Measurements from ENCODE around the gene DDIT4L. TPM values are rescaled to one million over a fixed set of nuclear protein-coding genes. Genes with fewer than 3 reads are reported as not detected.

The DDIT4L gene
- total RNA-seq = 1 to 10 TPM in 1 of 6 donors, under 1 TPM in 3, not detected in 2; 0.37 to 1.1 (median 0.63) TPM

DNA sequence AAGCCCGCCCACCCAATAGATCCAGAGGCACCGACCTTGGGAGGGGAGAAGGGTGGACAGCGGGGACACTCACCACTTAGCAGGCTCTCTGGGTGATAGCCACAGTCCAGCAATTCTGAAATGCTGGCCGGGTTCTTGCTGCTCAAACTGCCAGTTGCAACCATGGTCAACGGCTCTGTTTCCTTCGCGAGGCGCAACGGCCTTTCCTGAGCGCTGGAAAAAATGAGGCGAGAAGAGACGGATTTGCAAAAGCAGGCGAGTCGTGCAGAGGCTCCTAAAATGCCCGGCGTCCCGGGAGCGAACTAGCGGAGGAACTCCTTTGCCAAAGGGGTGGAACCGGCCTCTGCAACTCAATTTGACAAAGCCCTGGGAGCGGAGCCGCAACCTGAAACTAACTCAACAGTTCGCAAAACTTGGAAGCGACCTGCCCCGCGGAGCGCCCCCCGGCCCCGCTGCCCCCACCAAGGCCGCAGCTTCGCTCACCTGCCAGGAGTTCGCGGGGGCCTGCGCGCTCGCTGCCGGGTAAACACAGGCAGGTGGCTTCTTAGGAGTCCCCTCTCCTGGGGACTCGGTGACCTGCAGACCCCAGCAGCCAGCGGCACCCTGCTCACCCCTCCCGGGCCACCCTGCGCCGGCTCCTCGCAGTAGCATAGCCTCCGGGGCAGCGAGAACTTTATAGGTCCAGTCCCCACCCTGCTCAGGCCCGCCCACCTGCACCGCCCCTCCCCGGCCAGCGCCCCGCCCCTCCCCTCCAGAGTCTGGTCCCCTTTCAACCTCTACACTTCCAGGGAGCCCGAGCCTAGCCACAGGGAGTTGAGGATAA, at the start of gene DDIT4L:
Gene DDIT4L, minus strand, starts transcription at position 649 of the 823 bp plus-strand sequence. Its CDS starts 485 bp downstream, at position 164.
- H3K27me3 ChIP-seq = no peaks in the 10 kb centered on the region
- H3K9me3 ChIP-seq = no peaks in the 10 kb centered on the region
- ATAC-seq (ENCODE audit: low FRiP score in 2 of 2) (peak; percentile 60 to 87), DNase-seq (peak; percentile 44 to 87)
- WGBS, 2 donors = 2% methylated on average over 10 to 34 of the region's 51 CpGs
- no peak within 1 kb of the TSS for H3K27ac ChIP-seq
- peak in 1 of 4 donors; percentile 18 for TF ChIP-seq POLR2A (IDR thresholded peaks at IDR 0.05)
- TF ChIP-seq CTCF (IDR thresholded peaks at IDR 0.05) = no peak
- TF ChIP-seq POLR2AphosphoS5 (IDR thresholded peaks at IDR 0.05) = no peak
- TF ChIP-seq EP300 (IDR thresholded peaks at IDR 0.05) = no peak
- H3K4me3 ChIP-seq = peak within 1 kb of the TSS; percentile 47 to 64 (median 60)
- H3K36me3 ChIP-seq = no peaks in the 10 kb centered on the region
- peaks cover 3 to 19% (median 13%) of the 10 kb centered on the region in 4 donors for H3K4me1 ChIP-seq

GRCh38 chr4:100240008-100240407, 49.7 kb upstream of the DDIT4L start:
- Histone ChIP-seq H3K27ac (no peak overlapping the region), H3K4me3 (no peak overlapping the region), H3K4me1 (no peaks in the 10 kb centered on the region), H3K36me3 (no peaks in the 10 kb centered on the region), H3K27me3 (no peaks in the 10 kb centered on the region), H3K9me3 (peaks cover 0 to 3% (median 0%) of the 10 kb centered on the region in 4 donors)
- WGBS, 2 donors = 54 to 60% methylated on average over 2 of the region's 2 CpGs
- DNase-seq (no peak), ATAC-seq (ENCODE audit: low FRiP score in 2 of 2) (no peak)
- TF ChIP-seq POLR2A (IDR thresholded peaks at IDR 0.05) (no peak), EP300 (IDR thresholded peaks at IDR 0.05) (no peak), POLR2AphosphoS5 (IDR thresholded peaks at IDR 0.05) (no peak), CTCF (IDR thresholded peaks at IDR 0.05) (no peak)

DNA sequence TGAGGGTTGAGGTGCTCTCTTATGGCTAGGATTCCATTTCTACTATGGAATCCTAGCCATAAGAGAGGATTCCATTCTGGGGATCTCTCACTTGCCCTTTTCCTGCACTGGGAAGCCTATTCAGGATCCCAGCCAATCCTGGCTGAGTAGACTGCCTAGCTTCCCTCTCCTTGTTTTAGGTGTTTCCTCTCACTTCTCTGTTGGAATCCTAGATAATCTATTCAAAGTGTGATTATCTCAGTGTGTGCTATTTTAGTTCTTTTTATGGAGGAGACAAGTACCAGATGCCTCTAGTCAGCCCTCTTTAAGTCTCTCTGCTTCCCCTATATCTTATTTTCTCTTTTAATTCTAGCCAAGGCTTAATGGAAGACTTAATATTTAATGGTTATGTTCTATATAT, 34.5 kb upstream of the DDIT4L start:
- Histone ChIP-seq H3K9me3 (peaks cover 0 to 22% (median 15%) of the 10 kb centered on the region in 4 donors), H3K4me3 (no peak overlapping the region), H3K36me3 (no peaks in the 10 kb centered on the region), H3K27me3 (no peaks in the 10 kb centered on the region), H3K27ac (no peak overlapping the region), H3K4me1 (no peaks in the 10 kb centered on the region)
- TF ChIP-seq POLR2AphosphoS5 (IDR thresholded peaks at IDR 0.05) = no peak
- no peak for TF ChIP-seq CTCF (IDR thresholded peaks at IDR 0.05)
- TF ChIP-seq POLR2A (IDR thresholded peaks at IDR 0.05) = no peak
- DNase-seq = no peak
- ATAC-seq (ENCODE audit: low FRiP score in 2 of 2) = no peak

GRCh38 chr4:100224160-100224559, 33.9 kb upstream of the DDIT4L start:
- DNase-seq = no peak
- Histone ChIP-seq H3K36me3 (no peaks in the 10 kb centered on the region), H3K27ac (no peak overlapping the region), H3K27me3 (no peaks in the 10 kb centered on the region), H3K4me3 (no peak overlapping the region), H3K9me3 (peaks cover 0 to 18% (median 15%) of the 10 kb centered on the region in 4 donors), H3K4me1 (no peaks in the 10 kb centered on the region)
- TF ChIP-seq CTCF (IDR thresholded peaks at IDR 0.05) = no peak
- TF ChIP-seq POLR2A (IDR thresholded peaks at IDR 0.05) = no peak
- no peak for TF ChIP-seq POLR2AphosphoS5 (IDR thresholded peaks at IDR 0.05)
- TF ChIP-seq EP300 (IDR thresholded peaks at IDR 0.05) = no peak
- ATAC-seq (ENCODE audit: low FRiP score in 2 of 2) = peak in 1 of 2 donors; percentile 30

- H3K27me3 ChIP-seq = no peaks in the 10 kb centered on the region
- ATAC-seq (ENCODE audit: low FRiP score in 2 of 2) = no peak
- no peaks in the 10 kb centered on the region for H3K36me3 ChIP-seq
- no peak overlapping the region for H3K4me3 ChIP-seq
- 12 to 29% methylated on average over 1 of the region's 1 CpG for WGBS, 2 donors
- H3K4me1 ChIP-seq = no peaks in the 10 kb centered on the region
- no peak overlapping the region for H3K27ac ChIP-seq
- no peaks in the 10 kb centered on the region for H3K9me3 ChIP-seq
- no peak for DNase-seq
- no peak for TF ChIP-seq POLR2A (IDR thresholded peaks at IDR 0.05)
- no peak for TF ChIP-seq EP300 (IDR thresholded peaks at IDR 0.05)
- no peak for TF ChIP-seq POLR2AphosphoS5 (IDR thresholded peaks at IDR 0.05)
- TF ChIP-seq CTCF (IDR thresholded peaks at IDR 0.05) = no peak
These were observed 18.7 kb upstream of the DDIT4L start for GRCh38 chr4:100208964-100209363.
